ENCODE data around the gene KRT12.

The KRT12 gene

DNA sequence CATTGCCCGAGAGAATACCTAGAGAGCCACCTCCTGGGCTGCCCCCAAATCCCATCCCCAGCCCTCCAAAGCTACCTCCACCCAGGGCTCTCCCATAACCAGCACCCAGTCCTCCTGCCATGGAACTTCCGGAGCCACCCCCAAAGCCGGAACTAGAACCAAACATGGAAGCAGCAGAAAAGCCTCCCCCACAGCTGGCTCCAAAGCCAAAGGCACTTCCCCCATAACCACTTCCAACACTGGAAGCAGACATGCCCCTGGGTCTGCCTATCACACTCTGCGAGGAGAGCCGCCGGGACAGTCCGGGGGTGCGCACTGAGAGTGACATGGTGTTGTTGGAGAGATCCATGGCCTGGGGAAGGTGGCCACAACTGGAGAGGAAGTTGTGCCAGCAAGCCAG, at the start of gene KRT12:
KRT12 (minus strand) TSS at position 386 of the 400 bp plus-strand sequence; CDS start at position 349, 37 bp downstream.
- DNase-seq (ENCODE audit: low read depth), result no peak
- TF ChIP-seq CTCF (conservative IDR thresholded peaks at IDR 0.05; ENCODE audit: control insufficient read depth, insufficient read depth, low read depth, low read length), result no peak
- no peak within 1 kb of the TSS for H3K4me3 ChIP-seq (ENCODE audit: control insufficient read depth, low read depth, low read length)

DNA sequence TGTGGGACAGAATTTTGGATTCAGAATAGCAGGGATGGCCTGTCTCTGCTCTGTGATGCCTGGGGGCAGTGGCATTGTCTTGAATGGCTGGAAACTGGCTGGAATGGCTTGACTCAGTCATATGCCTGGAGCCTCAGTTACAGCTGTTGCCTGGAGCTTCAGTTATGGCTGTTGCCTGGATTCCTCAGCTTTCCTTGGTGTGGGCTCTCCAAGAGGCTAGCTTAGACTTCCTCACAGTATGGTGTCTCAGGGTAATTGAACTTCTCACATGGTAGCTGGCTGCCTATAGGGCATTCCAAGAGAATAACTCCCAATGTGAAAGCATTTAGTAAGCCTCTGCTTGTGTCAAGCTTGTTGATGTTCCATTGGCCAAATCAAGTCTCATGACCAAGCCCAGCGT, 49.3 kb upstream of the KRT12 start:
- no peak for DNase-seq (ENCODE audit: low read depth)
- no peak overlapping the region for H3K4me3 ChIP-seq (ENCODE audit: control insufficient read depth, low read depth, low read length)
- no peak for TF ChIP-seq CTCF (conservative IDR thresholded peaks at IDR 0.05; ENCODE audit: control insufficient read depth, insufficient read depth, low read depth, low read length)

DNA sequence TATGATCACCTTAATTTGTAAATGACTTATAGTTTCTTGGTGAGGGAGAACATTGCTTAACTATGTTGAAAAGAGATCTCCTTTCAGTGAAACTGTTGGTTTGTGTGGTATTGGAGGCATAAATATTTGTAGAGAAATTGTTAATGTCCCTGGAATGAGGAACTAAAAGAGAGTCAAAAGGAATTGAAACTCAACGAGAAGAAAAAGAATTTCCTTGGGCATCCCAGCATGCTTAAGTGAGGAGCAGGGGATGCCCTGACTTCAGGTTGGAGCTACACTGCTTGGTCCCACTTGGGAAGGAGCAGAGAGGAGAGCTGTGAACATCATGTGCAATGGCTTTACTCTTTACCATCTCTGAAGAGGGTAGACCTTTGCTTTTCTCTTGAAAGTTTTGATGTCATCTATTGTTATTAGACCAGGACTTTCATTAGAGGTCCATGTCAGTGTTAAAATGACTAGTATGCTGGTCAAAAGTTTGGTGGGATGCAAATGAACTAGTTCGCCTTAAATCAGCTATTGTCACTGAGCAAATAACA, 48.8 kb upstream of the KRT12 start:
- H3K4me3 ChIP-seq (ENCODE audit: control insufficient read depth, low read depth, low read length), result no peak overlapping the region
- no peak for TF ChIP-seq CTCF (conservative IDR thresholded peaks at IDR 0.05; ENCODE audit: control insufficient read depth, insufficient read depth, low read depth, low read length)
- DNase-seq (ENCODE audit: low read depth), result peak; percentile 48

DNA sequence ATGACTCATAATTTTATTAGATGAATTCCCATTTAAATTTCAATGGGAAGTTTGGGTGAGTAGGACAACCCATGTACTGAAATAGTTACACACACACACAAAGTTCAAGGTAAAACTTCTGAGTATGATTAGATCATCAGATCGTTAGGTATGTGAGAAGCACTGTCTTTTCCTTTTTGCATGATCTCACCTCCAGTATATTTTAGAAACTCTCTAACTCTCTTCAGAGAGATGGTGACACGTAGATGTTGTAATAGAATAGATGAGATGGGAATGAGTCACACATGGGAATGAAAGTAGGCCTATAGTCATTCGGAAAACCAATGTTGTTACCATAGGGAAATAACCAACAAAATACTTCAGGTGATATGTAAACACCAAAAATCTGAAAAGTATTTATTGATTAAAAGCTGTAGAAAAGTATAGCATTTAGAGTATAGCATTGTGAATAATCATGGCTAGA, 48.2 kb upstream of the KRT12 start:
- no peak overlapping the region for H3K4me3 ChIP-seq (ENCODE audit: control insufficient read depth, low read depth, low read length)
- DNase-seq (ENCODE audit: low read depth), result peak; percentile 95
- TF ChIP-seq CTCF (conservative IDR thresholded peaks at IDR 0.05; ENCODE audit: control insufficient read depth, insufficient read depth, low read depth, low read length), result no peak

DNA sequence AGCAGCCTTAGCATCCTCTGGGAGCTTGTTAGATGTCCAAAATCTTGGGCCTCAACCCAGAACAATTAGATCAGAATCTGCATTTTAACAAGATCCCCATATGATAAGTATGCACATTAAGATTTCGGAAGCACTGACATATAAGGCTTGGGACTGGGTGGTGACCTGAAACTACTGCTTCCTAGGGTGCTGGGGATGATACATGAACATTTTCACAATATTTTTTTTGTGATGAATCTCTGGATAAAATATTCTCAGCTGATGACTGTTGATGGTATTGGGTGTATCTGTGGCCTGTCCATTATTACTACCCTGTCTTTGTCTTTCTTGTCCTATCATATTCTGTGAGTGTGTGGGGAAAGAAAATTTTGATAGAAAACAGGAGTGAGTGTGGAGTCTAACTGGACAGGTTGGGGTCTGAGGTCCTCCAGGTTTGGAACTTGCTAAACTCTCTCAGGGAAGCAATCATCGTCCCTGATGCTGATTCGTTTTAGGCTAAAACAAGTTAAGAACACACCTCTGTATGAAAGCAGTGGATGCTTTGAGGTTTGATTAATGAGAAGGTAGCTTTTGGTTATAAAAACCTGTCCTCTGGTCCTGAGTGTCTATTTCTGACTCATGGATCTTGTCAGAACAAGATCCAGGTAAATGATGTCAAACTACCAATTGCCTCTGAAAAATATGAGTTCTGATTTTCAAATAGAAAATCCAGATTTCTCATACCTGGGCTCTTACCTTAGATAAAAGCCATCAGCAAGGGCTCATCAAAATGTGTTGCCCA, 47.2 kb upstream of the KRT12 start:
- no peak for TF ChIP-seq CTCF (conservative IDR thresholded peaks at IDR 0.05; ENCODE audit: control insufficient read depth, insufficient read depth, low read depth, low read length)
- no peak overlapping the region for H3K4me3 ChIP-seq (ENCODE audit: control insufficient read depth, low read depth, low read length)
- DNase-seq (ENCODE audit: low read depth), result no peak

- no peak for DNase-seq (ENCODE audit: low read depth)
- H3K4me3 ChIP-seq (ENCODE audit: control insufficient read depth, low read depth, low read length), result no peak overlapping the region
- TF ChIP-seq CTCF (conservative IDR thresholded peaks at IDR 0.05; ENCODE audit: control insufficient read depth, insufficient read depth, low read depth, low read length), result no peak
These were observed 45.6 kb upstream of the KRT12 start for GRCh38 chr17:40912486-40913210.

Measured in fibroblast of mammary gland (primary cell).